Activated CD8-positive, alpha-beta memory T cell treated with anti-CD3 and anti-CD28 coated beads, Interleukin-2, amount 10 ng/mL, durations not matched to agents 7 days and 5 days (primary cell): ENCODE measurements around the gene SYCP1. TPM values are rescaled to one million over a fixed set of nuclear protein-coding genes. Genes with fewer than 3 reads are reported as not detected.
A peak's percentile ranks its signal among the peaks of the same experiment; 100 is the strongest.
"Not testable (repeated sequence)": the region's sequence is repeated elsewhere in the genome, so short reads cannot be mapped to it uniquely, and the experiment has no call there.

Experiments used
- ATAC-seq: fragments of 150-1000 bp; cut with Tn5 transposase; one replicate; pipeline ENCODE4 v1.10.0; 2021; ENCODE audit warnings: moderate library complexity
- CTCF ChIA-PET: fragments of 350-600 bp; sonication (Branson Sonifier 250); formaldehyde crosslinking; loops from one replicate; lab custom pipeline; 2021; ENCODE audit warnings: antibody characterized with exemption; lab: Charles Lee
- DNase-seq: peaks from one replicate; pipeline ENCODE4 v3.0.0-alpha.2; 2020
- H3K27ac Mint-ChIP-seq: one replicate; pipeline ENCODE4 v1.8.0; 2021; ENCODE audit warnings: mild to moderate bottlenecking, mixed read lengths
- H3K27me3 Mint-ChIP-seq: one replicate; pipeline ENCODE4 v1.8.0; 2021; ENCODE audit warnings: mixed read lengths
- H3K36me3 Mint-ChIP-seq: one replicate; pipeline ENCODE4 v1.8.0; 2021; ENCODE audit warnings: mild to moderate bottlenecking, mixed read lengths
- H3K4me1 Mint-ChIP-seq: one replicate; pipeline ENCODE4 v1.8.0; 2021; ENCODE audit warnings: mixed read lengths
- H3K4me3 Mint-ChIP-seq: one replicate; pipeline ENCODE4 v1.8.0; 2021; ENCODE audit warnings: mild to moderate bottlenecking, moderate library complexity, mixed read lengths
- H3K9me3 Mint-ChIP-seq: one replicate; pipeline ENCODE4 v1.8.0; 2022; ENCODE audit warnings: low read depth, mixed read lengths
- total RNA-seq, 2 experiments: library from RNA; stranded (reverse); gene quantifications; one replicate each; pipeline ENCODE4 v1.2.3, GENCODE V29; 2021

Gene SYCP1, protein sequence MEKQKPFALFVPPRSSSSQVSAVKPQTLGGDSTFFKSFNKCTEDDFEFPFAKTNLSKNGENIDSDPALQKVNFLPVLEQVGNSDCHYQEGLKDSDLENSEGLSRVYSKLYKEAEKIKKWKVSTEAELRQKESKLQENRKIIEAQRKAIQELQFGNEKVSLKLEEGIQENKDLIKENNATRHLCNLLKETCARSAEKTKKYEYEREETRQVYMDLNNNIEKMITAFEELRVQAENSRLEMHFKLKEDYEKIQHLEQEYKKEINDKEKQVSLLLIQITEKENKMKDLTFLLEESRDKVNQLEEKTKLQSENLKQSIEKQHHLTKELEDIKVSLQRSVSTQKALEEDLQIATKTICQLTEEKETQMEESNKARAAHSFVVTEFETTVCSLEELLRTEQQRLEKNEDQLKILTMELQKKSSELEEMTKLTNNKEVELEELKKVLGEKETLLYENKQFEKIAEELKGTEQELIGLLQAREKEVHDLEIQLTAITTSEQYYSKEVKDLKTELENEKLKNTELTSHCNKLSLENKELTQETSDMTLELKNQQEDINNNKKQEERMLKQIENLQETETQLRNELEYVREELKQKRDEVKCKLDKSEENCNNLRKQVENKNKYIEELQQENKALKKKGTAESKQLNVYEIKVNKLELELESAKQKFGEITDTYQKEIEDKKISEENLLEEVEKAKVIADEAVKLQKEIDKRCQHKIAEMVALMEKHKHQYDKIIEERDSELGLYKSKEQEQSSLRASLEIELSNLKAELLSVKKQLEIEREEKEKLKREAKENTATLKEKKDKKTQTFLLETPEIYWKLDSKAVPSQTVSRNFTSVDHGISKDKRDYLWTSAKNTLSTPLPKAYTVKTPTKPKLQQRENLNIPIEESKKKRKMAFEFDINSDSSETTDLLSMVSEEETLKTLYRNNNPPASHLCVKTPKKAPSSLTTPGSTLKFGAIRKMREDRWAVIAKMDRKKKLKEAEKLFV
- not detected for total RNA-seq

- H3K27ac Mint-ChIP-seq = no peak within 1 kb of the TSS
- ATAC-seq (no peak), DNase-seq (no peak)
- H3K9me3 Mint-ChIP-seq = no peaks in the 10 kb centered on the region
- H3K27me3 Mint-ChIP-seq = peaks cover 32% of the 10 kb centered on the region
- H3K36me3 Mint-ChIP-seq = no peaks in the 10 kb centered on the region
- peak within 1 kb of the TSS; percentile 49 for H3K4me3 Mint-ChIP-seq
- peaks cover 9% of the 10 kb centered on the region for H3K4me1 Mint-ChIP-seq
- CTCF ChIA-PET = no interaction called here
These were observed at the start of gene SYCP1 for GRCh38 chr1:114854693-114855320. Gene SYCP1, plus strand, starts transcription at chr1:114854863. Its CDS starts 602 bp downstream, at chr1:114855465.

DNA sequence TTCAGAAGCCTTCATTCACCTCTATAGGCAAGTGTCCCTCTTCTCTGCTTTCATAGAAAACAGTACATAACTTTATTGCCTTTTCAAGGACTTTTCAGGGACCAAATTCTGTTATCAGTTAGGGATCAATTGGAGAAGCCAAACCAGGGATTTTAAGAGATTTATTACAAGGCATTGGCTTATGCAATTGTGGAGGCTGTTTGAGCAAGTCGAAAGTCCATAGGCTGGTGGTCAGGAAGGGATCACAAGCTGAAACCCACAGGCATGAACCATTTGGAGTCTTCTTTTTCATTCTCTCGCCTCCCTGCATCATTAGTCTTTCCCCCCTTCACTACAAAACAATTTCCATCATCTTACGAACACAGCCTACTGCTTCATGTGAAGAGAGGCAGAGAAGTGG, 34.8 kb upstream of the SYCP1 start:
- DNase-seq = no peak
- no peak for ATAC-seq
- Mint-ChIP-seq H3K4me1 (no peaks in the 10 kb centered on the region), H3K36me3 (no peaks in the 10 kb centered on the region), H3K4me3 (no peak overlapping the region), H3K27ac (no peak overlapping the region), H3K27me3 (peaks cover 16% of the 10 kb centered on the region), H3K9me3 (peaks cover 2% of the 10 kb centered on the region)
- CTCF ChIA-PET = no interaction called here

- Mint-ChIP-seq H3K36me3 (no peaks in the 10 kb centered on the region), H3K4me1 (no peaks in the 10 kb centered on the region), H3K27me3 (peaks cover 19% of the 10 kb centered on the region), H3K4me3 (no peak overlapping the region), H3K27ac (no peak overlapping the region), H3K9me3 (peaks cover 2% of the 10 kb centered on the region)
- no peak for ATAC-seq
- no peak for DNase-seq
- CTCF ChIA-PET = no interaction called here
These were observed 34.3 kb upstream of the SYCP1 start for GRCh38 chr1:114820392-114820791.

- Mint-ChIP-seq H3K4me1 (no peaks in the 10 kb centered on the region), H3K36me3 (no peaks in the 10 kb centered on the region), H3K27me3 (peaks cover 23% of the 10 kb centered on the region), H3K9me3 (peaks cover 2% of the 10 kb centered on the region), H3K4me3 (no peak overlapping the region), H3K27ac (no peak overlapping the region)
- CTCF ChIA-PET = no interaction called here
- ATAC-seq (no peak), DNase-seq (no peak)
These were observed 32.7 kb upstream of the SYCP1 start for GRCh38 chr1:114821978-114822377.

- ATAC-seq = no peak
- H3K4me1 Mint-ChIP-seq = no peaks in the 10 kb centered on the region
- peaks cover 14% of the 10 kb centered on the region for H3K27me3 Mint-ChIP-seq
These were observed 26.4 kb upstream of the SYCP1 start for GRCh38 chr1:114828251-114828650.

GRCh38 chr1:114830075-114830474, 24.6 kb upstream of the SYCP1 start:
- H3K4me1 Mint-ChIP-seq, CTCF ChIA-PET, H3K27me3 Mint-ChIP-seq, H3K4me3 Mint-ChIP-seq, H3K9me3 Mint-ChIP-seq, H3K36me3 Mint-ChIP-seq, ATAC-seq, H3K27ac Mint-ChIP-seq, DNase-seq: not testable (repeated sequence)

More at GRCh38 chr1:114828251-114828650, 26.4 kb upstream of the SYCP1 start:
- Mint-ChIP-seq H3K36me3 (no peaks in the 10 kb centered on the region), H3K9me3 (no peaks in the 10 kb centered on the region), H3K4me3 (no peak overlapping the region), H3K27ac (no peak overlapping the region)
- CTCF ChIA-PET = no interaction called here
- DNase-seq = no peak

DNA sequence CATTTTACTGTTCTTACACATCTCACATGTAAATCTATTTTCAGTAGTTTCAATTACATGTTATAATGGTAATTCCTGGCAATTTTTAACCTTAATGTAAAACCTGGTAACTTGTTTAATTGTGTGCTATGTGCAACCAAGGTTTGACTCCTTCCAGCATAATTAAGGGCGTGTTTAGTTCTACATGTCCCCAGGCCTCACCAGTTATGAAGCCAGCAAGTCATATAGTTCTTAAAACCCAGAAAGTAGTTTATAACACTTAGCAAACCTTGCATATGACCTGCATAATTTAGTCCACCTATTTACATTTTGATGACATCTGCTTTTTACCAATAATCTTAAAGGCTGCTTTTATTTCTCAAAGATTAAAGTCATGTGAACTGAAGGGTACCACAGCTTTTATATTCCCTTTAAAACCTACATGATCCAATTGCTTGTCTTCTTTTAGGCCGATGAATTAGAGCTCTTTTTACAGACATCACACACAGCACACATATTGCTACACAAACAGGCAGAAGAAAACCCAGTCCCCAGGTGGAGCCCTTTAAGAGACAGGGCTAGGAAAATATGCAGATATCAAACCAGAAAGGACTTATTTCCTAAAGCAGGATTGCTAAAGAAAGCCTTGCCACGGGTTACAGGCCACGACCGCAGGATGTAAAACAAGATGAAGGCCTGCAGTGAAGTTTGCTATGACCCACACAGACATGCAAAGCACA, 23.2 kb upstream of the SYCP1 start:
- Mint-ChIP-seq H3K9me3 (no peaks in the 10 kb centered on the region), H3K4me1 (no peaks in the 10 kb centered on the region), H3K27me3 (peaks cover 5% of the 10 kb centered on the region), H3K27ac (no peak overlapping the region), H3K36me3 (no peaks in the 10 kb centered on the region), H3K4me3 (no peak overlapping the region)
- DNase-seq (no peak), ATAC-seq (no peak)
- CTCF ChIA-PET = no interaction called here

GRCh38 chr1:114832057-114832456, 22.6 kb upstream of the SYCP1 start:
- Mint-ChIP-seq H3K27ac (no peak overlapping the region), H3K9me3 (no peaks in the 10 kb centered on the region), H3K36me3 (no peaks in the 10 kb centered on the region), H3K27me3 (peaks cover 10% of the 10 kb centered on the region), H3K4me1 (no peaks in the 10 kb centered on the region), H3K4me3 (no peak overlapping the region)
- no peak for DNase-seq
- ATAC-seq = no peak
- CTCF ChIA-PET = no interaction called here

DNA sequence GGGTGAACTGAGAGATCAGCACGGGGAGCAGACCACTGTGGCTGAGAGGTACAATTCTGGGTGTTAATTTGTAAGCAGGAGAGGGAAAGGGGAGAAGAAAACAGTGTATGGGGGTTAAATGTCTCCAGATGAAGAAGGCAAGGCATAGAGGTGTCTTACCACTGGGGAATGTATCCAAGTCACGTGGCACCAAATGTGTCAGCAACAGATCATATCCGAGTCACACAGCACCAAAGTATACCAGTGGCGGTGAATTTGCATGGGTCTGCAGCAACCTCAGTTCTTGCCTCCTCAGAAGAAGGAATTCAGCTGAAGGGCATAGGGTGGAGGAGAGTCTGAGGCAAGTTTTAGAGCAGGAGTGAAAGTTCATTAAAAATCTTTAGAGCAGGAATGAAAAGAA, 21.2 kb upstream of the SYCP1 start:
- Mint-ChIP-seq H3K36me3 (no peaks in the 10 kb centered on the region), H3K27me3 (peaks cover 10% of the 10 kb centered on the region), H3K4me1 (no peaks in the 10 kb centered on the region), H3K27ac (no peak overlapping the region), H3K4me3 (no peak overlapping the region), H3K9me3 (no peaks in the 10 kb centered on the region)
- ATAC-seq (no peak), DNase-seq (no peak)
- CTCF ChIA-PET = no interaction called here

DNA sequence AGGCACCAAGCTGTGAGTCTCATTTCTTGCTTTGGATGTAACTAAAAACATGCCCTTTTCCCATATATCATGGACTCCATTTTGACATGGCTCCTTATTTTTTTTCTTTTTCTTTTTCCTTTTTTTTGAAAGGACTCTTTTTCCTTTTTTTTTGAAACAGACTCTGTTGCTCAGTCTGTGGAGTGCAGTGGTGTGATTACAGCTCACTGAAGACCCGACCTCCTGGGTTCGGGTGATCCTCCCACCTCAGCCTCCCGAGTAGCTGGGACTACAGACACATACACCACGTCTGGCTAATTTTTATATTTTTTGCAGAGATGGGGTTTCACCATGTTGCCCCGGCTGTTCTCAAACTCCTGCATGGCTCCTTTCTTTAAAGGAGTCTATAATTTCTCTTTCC, 10.4 kb upstream of the SYCP1 start:
- CTCF ChIA-PET = no interaction called here
- no peak overlapping the region for H3K4me3 Mint-ChIP-seq
- no peaks in the 10 kb centered on the region for H3K36me3 Mint-ChIP-seq
- H3K27me3 Mint-ChIP-seq = peaks cover 41% of the 10 kb centered on the region
- no peaks in the 10 kb centered on the region for H3K9me3 Mint-ChIP-seq
- DNase-seq (no peak), ATAC-seq (no peak)
- H3K27ac Mint-ChIP-seq = no peak overlapping the region
- no peaks in the 10 kb centered on the region for H3K4me1 Mint-ChIP-seq

DNA sequence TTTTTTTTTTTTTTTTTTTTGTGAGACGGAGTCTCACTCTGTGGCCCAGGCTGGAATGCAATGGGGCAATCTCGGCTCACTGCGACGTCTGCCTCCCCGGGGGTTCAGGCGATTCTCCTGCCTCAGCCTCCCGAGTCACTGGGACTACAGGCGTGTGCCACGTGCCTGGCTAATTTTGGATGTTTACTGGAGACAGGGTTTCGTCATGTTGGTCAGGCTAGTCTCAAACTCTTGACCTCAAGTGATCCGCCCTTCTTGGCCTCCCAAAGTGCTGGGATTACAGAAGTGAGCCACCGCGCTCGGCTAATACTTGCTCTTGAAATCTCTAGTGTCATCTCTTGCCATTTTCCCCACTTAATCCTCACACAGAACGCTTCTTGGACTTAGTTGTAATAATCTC, 1.1 kb upstream of the SYCP1 start:
- Mint-ChIP-seq H3K27ac (no peak overlapping the region), H3K4me1 (peaks cover 9% of the 10 kb centered on the region), H3K4me3 (no peak overlapping the region), H3K27me3 (peaks cover 32% of the 10 kb centered on the region), H3K36me3 (no peaks in the 10 kb centered on the region), H3K9me3 (no peaks in the 10 kb centered on the region)
- CTCF ChIA-PET = no interaction called here
- no peak for DNase-seq
- ATAC-seq = no peak

DNA sequence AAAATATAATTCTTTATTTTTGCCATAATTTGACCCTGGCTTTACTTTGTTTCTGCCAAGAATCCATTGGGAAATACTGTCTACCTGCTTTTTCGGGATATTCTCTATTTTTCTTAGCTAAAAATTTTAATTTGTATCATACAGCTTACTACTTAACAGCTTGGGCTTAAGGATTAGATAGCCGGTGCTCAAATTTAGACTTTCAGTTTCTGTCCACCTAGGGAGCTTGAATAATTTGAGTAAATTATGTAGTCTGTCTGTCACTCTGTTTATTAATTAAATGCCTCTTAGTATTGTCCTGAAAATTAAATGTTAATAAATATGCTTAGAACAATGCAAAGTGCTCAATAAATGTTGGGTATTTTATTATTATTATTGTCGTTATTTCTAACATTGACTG, 6.7 kb downstream of the SYCP1 start:
- Mint-ChIP-seq H3K27ac (no peak overlapping the region), H3K9me3 (no peaks in the 10 kb centered on the region)
- no peak for ATAC-seq

More for the DNA sequence above, 6.7 kb downstream of the SYCP1 start:
- Mint-ChIP-seq H3K36me3 (no peaks in the 10 kb centered on the region), H3K4me1 (no peaks in the 10 kb centered on the region), H3K27me3 (peaks cover 7% of the 10 kb centered on the region), H3K4me3 (no peak overlapping the region)
- CTCF ChIA-PET = no interaction called here
- no peak for DNase-seq
